GM23338 (cell line): ENCODE data around the gene HOXA5. TPM values are rescaled to one million over a fixed set of nuclear protein-coding genes. Genes with fewer than 3 reads are reported as not detected.

ENCODE experiments used
- ATAC-seq: fragments of 200-7000 bp; cut with Tn5 transposase; 3 replicates; pipeline ENCODE4 v1.9.1; 2020
- DNase-seq: peaks from one replicate; pipeline ENCODE4 v3.0.0-alpha.2; 2015; ENCODE audit warnings: low spot score
- H2AFZ ChIP-seq: fragments of 200-600 bp; sonication (generic); 2 replicates; pipeline ENCODE4 v1.8.0; 2016; ENCODE audit warnings: antibody characterized with exemption, mild to moderate bottlenecking, moderate library complexity
- H3F3A ChIP-seq: fragments of 200-600 bp; sonication (generic); replicated peaks from 2 replicates; pipeline ENCODE4 v1.8.0; 2017; ENCODE audit warnings: antibody characterized with exemption, mixed run types, low read depth
- H3K27ac ChIP-seq: fragments of 200-600 bp; sonication (generic); 2 replicates; pipeline ENCODE4 v1.6.1; 2016; ENCODE audit warnings: low read depth
- H3K27me3 ChIP-seq: fragments of 200-600 bp; sonication (generic); 2 replicates; pipeline ENCODE4 v1.8.0; 2016; ENCODE audit warnings: mild to moderate bottlenecking, mixed run types, moderate library complexity; ENCODE audit not compliant: insufficient read depth
- H3K36me3 ChIP-seq: fragments of 200-600 bp; sonication (generic); 2 replicates; pipeline ENCODE4 v1.8.0; 2016; ENCODE audit warnings: mild to moderate bottlenecking; ENCODE audit not compliant: insufficient read depth
- H3K4me1 ChIP-seq: fragments of 200-600 bp; sonication (generic); 2 replicates; pipeline ENCODE4 v1.8.0; 2016; ENCODE audit warnings: mild to moderate bottlenecking, moderate library complexity; ENCODE audit not compliant: insufficient read depth
- H3K4me2 ChIP-seq: fragments of 200-600 bp; sonication (generic); 2 replicates; pipeline ENCODE4 v1.7.1; 2017; ENCODE audit warnings: mixed run types
- H3K4me3 ChIP-seq: fragments of 200-600 bp; sonication (generic); 2 replicates; pipeline ENCODE4 v1.6.1; 2016; ENCODE audit warnings: mixed run types
- H3K79me2 ChIP-seq: fragments of 200-600 bp; sonication (generic); replicated peaks from 2 replicates; pipeline ENCODE4 v1.8.0; 2017; ENCODE audit warnings: mild to moderate bottlenecking; ENCODE audit not compliant: insufficient read depth
- H3K9me2 ChIP-seq: fragments of 200-600 bp; sonication (generic); 2 replicates; pipeline ENCODE4 v1.8.0; 2017; ENCODE audit not compliant: insufficient read depth
- H4K20me1 ChIP-seq: fragments of 200-600 bp; sonication (generic); replicated peaks from 2 replicates; pipeline ENCODE4 v1.8.0; 2017; ENCODE audit warnings: mild to moderate bottlenecking; ENCODE audit not compliant: insufficient read depth
- H3K27ac Mint-ChIP-seq: 2 replicates; pipeline ENCODE4 v1.8.0; 2020; ENCODE audit warnings: inconsistent platforms, mild to moderate bottlenecking, moderate library complexity, mixed read lengths
- H3K27me3 Mint-ChIP-seq: 3 replicates; pipeline ENCODE4 v1.8.0; 2022; ENCODE audit warnings: low read depth, mild to moderate bottlenecking, moderate library complexity, mixed read lengths, inconsistent platforms; ENCODE audit not compliant: insufficient read depth, poor library complexity
- H3K36me3 Mint-ChIP-seq: 3 replicates; pipeline ENCODE4 v1.8.0; 2021; ENCODE audit warnings: low read depth, mild to moderate bottlenecking, inconsistent platforms, moderate library complexity, mixed read lengths
- H3K4me1 Mint-ChIP-seq: 3 replicates; pipeline ENCODE4 v1.8.0; 2020; ENCODE audit warnings: mild to moderate bottlenecking, inconsistent platforms, mixed read lengths
- H3K4me3 Mint-ChIP-seq: 3 replicates; pipeline ENCODE4 v1.8.0; 2021; ENCODE audit warnings: moderate library complexity, mild to moderate bottlenecking, inconsistent platforms, mixed read lengths
- H3K9me3 Mint-ChIP-seq: 3 replicates; pipeline ENCODE4 v1.8.0; 2020; ENCODE audit warnings: moderate library complexity, mild to moderate bottlenecking, inconsistent platforms, mixed read lengths
- EZH2 ChIP-seq: fragments of 200-600 bp; sonication (generic); IDR thresholded peaks from one replicate; pipeline ENCODE4 v1.8.0; 2017; ENCODE audit warnings: antibody characterized with exemption, mild to moderate bottlenecking, low read depth; ENCODE audit not compliant: unreplicated experiment
- NANOG ChIP-seq: IDR thresholded peaks from 2 replicates; pipeline ENCODE4 v1.6.1; 2016; ENCODE audit warnings: antibody characterized with exemption, borderline replicate concordance
- POLR2AphosphoS5 ChIP-seq: IDR thresholded peaks from 2 replicates; pipeline ENCODE4 v1.6.1; 2016; ENCODE audit warnings: antibody characterized with exemption, low read depth
- STAT1 ChIP-seq: IDR thresholded peaks from one replicate; pipeline ENCODE4 v1.6.1; 2016; ENCODE audit warnings: antibody characterized with exemption; ENCODE audit not compliant: unreplicated experiment
- ZNF114 ChIP-seq: fragments of 250-450 bp; sonication (Bioruptor Pico); IDR thresholded peaks from 2 replicates; pipeline ENCODE4 v1.5.0; 2020; ENCODE audit warnings: mild to moderate bottlenecking, moderate library complexity
- ZNF331 ChIP-seq: fragments of 250-450 bp; sonication (Bioruptor Pico); IDR thresholded peaks from 2 replicates; pipeline ENCODE4 v1.5.0; 2020; ENCODE audit warnings: low read depth, mild to moderate bottlenecking, moderate library complexity
- ZNF462 ChIP-seq: fragments of 250-450 bp; sonication (Bioruptor Pico); IDR thresholded peaks from 2 replicates; pipeline ENCODE4 v1.5.0; 2020; ENCODE audit warnings: mild to moderate bottlenecking, moderate library complexity
- polyA plus RNA-seq: library from polyadenylated mRNA; unstranded; fragments of >200 nt; fragmentation: Nextera tagmentation; extraction: Ambion mirVana; gene quantifications from 2 replicates; pipeline ENCODE4 v1.2.1, GENCODE V29; 2016
- total RNA-seq: library from RNA; depleted of rRNA; stranded (reverse); fragments of >200 nt; shearing (Covaris generic); gene quantifications from 2 replicates; pipeline ENCODE4 v1.2.3, GENCODE V29; 2014

Gene HOXA5
- total and polyA plus RNA-seq, 2 experiments from 2014 or later, result not detected

DNA sequence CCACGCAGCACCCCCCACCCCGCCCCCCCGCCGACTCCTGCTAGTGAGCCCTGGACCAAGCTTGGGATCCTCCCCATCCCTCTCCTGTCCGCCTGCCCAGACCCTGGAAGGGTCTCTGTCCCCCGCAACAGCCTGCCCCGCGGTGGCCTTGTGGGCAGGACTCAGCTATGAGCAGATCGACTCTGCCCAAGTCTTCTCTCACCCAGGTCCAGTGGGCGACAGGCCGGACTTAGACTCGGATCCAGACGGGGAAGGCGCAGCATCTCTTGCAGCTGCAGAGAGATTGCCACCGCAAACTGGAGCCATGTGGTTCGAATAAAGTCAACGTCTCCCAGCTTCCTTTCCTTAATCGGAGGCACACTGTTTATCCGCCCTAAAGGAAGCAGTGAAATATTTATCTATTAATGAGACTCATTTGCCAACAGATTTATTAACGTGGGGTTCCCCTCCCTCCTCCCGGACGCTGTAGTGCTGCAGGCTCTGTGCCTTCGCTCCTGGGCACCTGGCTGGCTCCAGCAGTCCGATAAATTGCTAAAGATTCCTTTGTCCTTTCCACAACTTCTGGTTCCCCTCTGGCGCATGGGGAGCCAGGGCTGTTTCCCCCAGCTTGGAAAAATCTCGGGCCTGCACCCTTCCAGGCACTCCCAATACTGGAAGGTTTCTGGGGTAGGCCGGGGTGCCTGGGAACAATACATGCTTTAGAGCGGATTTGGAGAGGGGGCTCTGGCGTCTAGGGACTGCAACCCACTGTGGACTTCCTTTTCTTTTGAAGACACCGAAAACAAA, 13.6 kb upstream of the HOXA5 start:
- DNase-seq, result no peak
- peaks cover 4% of the 10 kb centered on the region; the same call in 1 of the 2 replicates for H3K4me1 ChIP-seq
- H3K36me3 ChIP-seq, result no peaks in the 10 kb centered on the region
- H4K20me1 ChIP-seq, result peaks cover 45% of the 10 kb centered on the region
- no peaks in the 10 kb centered on the region for H3K9me2 ChIP-seq
- H3K4me2 ChIP-seq, result peak overlapping the region; percentile 83
- peaks cover 27% of the 10 kb centered on the region for H3F3A ChIP-seq
- no peak overlapping the region for H3K27ac ChIP-seq
- peak overlapping the region; percentile 56 for H3K4me3 ChIP-seq
- 0 out of 3 replicates have a peak overlapping the region, but pooled peaks have one; percentile 14 for H3K4me3 Mint-ChIP-seq
- peaks cover 99% of the 10 kb centered on the region for H3K27me3 Mint-ChIP-seq
- ATAC-seq, result no peak; the same call in 2 of the 3 replicates
- H2AFZ ChIP-seq, result no peak overlapping the region
- peaks cover 12% of the 10 kb centered on the region; the same call in 2 of the 3 replicates for H3K9me3 Mint-ChIP-seq
- peak; percentile 90 for TF ChIP-seq EZH2
- no peak for TF ChIP-seq ZNF462
- H3K4me1 Mint-ChIP-seq, result peaks cover 11% of the 10 kb centered on the region
- H3K27me3 ChIP-seq, result peaks cover 100% of the 10 kb centered on the region
- H3K27ac Mint-ChIP-seq, result no peak overlapping the region
- H3K79me2 ChIP-seq, result no peaks in the 10 kb centered on the region
- no peaks in the 10 kb centered on the region; the same call in 2 of the 3 replicates for H3K36me3 Mint-ChIP-seq

DNA sequence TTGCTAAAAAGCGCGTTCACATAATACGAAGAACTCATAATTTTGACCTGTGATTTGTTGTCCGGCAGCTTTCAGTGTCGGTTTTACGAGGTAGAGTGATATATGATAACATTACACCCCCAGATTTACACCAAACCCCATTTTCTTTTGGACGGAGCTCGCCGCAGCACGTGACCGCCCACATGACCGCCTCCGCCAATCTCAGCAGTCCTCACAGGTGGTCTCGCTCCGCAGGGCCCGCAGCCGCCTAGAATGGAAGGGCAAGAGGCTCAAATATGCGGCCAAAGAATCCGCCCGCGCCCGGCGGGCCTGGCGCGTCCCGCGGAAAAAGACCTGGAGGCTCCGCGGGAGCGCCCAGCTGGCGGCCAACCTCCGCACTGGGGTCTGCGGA, 13.0 kb upstream of the HOXA5 start, which contains the start of gene HOXA7:
TSS of gene HOXA7 (minus strand) at position 168 of the 391 bp plus-strand sequence. CDS start at position 38, 130 bp downstream.
- H3K27ac ChIP-seq, result no peak within 1 kb of the TSS
- Mint-ChIP-seq H3K4me1 (peaks cover 14% of the 10 kb centered on the region), H3K27ac (no peak within 1 kb of the TSS), H3K4me3 (peak within 1 kb of the TSS; percentile 72), H3K27me3 (peaks cover 99% of the 10 kb centered on the region), H3K9me3 (peaks cover 12% of the 10 kb centered on the region; the same call in 2 of the 3 replicates), H3K36me3 (no peaks in the 10 kb centered on the region; the same call in 2 of the 3 replicates)
- H3K36me3 ChIP-seq, result no peaks in the 10 kb centered on the region
- H3K4me2 ChIP-seq, result peak within 1 kb of the TSS; percentile 83
- ATAC-seq, result peak; percentile 30
- no peaks in the 10 kb centered on the region for H3K9me2 ChIP-seq
- peaks cover 46% of the 10 kb centered on the region for H4K20me1 ChIP-seq
- DNase-seq, result peak; percentile 84
- peaks cover 4% of the 10 kb centered on the region; the same call in 1 of the 2 replicates for H3K4me1 ChIP-seq
- peaks cover 100% of the 10 kb centered on the region for H3K27me3 ChIP-seq
- peak within 1 kb of the TSS; percentile 93 for H2AFZ ChIP-seq
- peaks cover 29% of the 10 kb centered on the region for H3F3A ChIP-seq
- H3K4me3 ChIP-seq, result peak within 1 kb of the TSS; percentile 56
- H3K79me2 ChIP-seq, result no peaks in the 10 kb centered on the region
- TF ChIP-seq NANOG (no peak), EZH2 (no peak), POLR2AphosphoS5 (no peak), ZNF331 (CRISPR knock-in tag) (no peak), STAT1 (no peak), ZNF114 (no peak)
